HEK293 (cell line): ENCODE data around the gene MYOM1.
"Not testable (repeated sequence)": the region's sequence is repeated elsewhere in the genome, so short reads cannot be mapped to it uniquely, and the experiment has no call there.

ENCODE experiments used
- KLF8 ChIP-seq: fragments of 450-650 bp; formaldehyde crosslinking; IDR thresholded peaks from 2 replicates; pipeline ENCODE4 v1.5.1; 2016; ENCODE audit warnings: missing biosample characterization, missing genetic modification characterization
- ZBTB7A ChIP-seq: fragments of 450-650 bp; formaldehyde crosslinking; IDR thresholded peaks from 2 replicates; pipeline ENCODE4 v1.5.1; 2016; ENCODE audit warnings: low read depth, missing biosample characterization, missing genetic modification characterization
- ZNF121 ChIP-seq: fragments of 450-650 bp; formaldehyde crosslinking; IDR thresholded peaks from 2 replicates; pipeline ENCODE4 v1.5.1; 2016; ENCODE audit warnings: missing biosample characterization, missing genetic modification characterization
- ZNF175 ChIP-seq: fragments of 450-650 bp; formaldehyde crosslinking; IDR thresholded peaks from 2 replicates; pipeline ENCODE4 v1.5.1; 2016; ENCODE audit warnings: missing biosample characterization, missing genetic modification characterization
- ZNF830 ChIP-seq: fragments of 450-650 bp; IDR thresholded peaks from 2 replicates; pipeline ENCODE4 v1.5.0; 2018; ENCODE audit warnings: missing biosample characterization, missing genetic modification characterization, low read depth, mild to moderate bottlenecking, moderate library complexity

DNA sequence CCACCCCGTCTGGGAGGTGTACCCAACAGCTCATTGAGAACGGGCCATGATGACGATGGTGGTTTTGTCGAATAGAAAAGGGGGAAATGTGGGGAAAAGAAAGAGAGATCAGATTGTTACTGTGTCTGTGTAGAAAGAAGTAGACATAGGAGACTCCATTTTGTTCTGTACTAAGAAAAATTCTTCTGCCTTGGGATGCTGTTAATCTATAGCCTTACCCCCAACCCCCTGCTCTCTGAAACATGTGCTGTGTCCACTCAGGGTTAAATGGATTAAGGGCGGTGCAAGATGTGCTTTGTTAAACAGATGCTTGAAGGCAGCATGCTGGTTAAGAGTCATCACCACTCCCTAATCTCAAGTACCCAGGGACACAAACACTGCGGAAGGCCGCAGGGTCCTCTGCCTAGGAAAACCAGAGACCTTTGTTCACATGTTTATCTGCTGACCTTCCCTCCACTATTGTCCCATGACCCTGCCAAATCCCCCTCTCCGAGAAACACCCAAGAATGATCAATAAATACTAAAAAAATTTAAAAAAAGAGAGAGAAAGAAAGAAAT lies 169.8 kb downstream of the MYOM1 start:
- TF ChIP-seq ZBTB7A; ZNF175 (tag by site-specific recombination); ZNF121 (tag by site-specific recombination); ZNF830 (tag by site-specific recombination); KLF8 (tag by site-specific recombination): not testable (repeated sequence)
